H1 (cell line): ENCODE results near the gene MPHOSPH9. TPM values are rescaled to one million over a fixed set of nuclear protein-coding genes. Genes with fewer than 3 reads are reported as not detected.

Experiments used
- KDM5A ChIP-seq: fragments of 200-600 bp; IDR thresholded peaks from 2 replicates; pipeline ENCODE4 v1.7.1; 2012; ENCODE audit warnings: mild to moderate bottlenecking, low read length, inconsistent platforms, mixed read lengths
- SIX5 ChIP-seq: IDR thresholded peaks from 2 replicates; pipeline ENCODE4 v1.6.1; 2011; ENCODE audit warnings: mild to moderate bottlenecking, low read depth, low read length
- SUZ12 ChIP-seq: fragments of 200-600 bp; sonication (generic); IDR thresholded peaks from 2 replicates; pipeline ENCODE4 v1.6.1; 2012; ENCODE audit warnings: mild to moderate bottlenecking, inconsistent platforms, low read length, moderate library complexity, mixed read lengths
- TAF1 ChIP-seq: IDR thresholded peaks from 2 replicates; pipeline ENCODE4 v1.6.1; 2011; ENCODE audit warnings: mild to moderate bottlenecking, low read depth, low read length
- polyA plus RNA-seq, 7 experiments: library from polyadenylated mRNA; depleted of rRNA in 3 of 7; stranded (reverse) in 5 of 7; unstranded in 2 of 7; fragments of >200 nt in 5 of 7; fragments of 200-250 nt in 2 of 7; gene quantifications; 1 replicate in 5 of 7; 2 replicates in 1 of 7; 4 replicates in 1 of 7; pipeline versions ENCODE4 v1.2.1 to v1.2.3, GENCODE V29; 2011 to 2013; ENCODE audit warnings: missing spikeins in 2 of 7, mixed read lengths in 2 of 7
- total RNA-seq: library from RNA; stranded (reverse); fragmentation: NEBNext Ultra II Directional; extraction: Animal tissue kit (Norgen Biotek cat#: 25700); gene quantifications from 2 replicates; pipeline ENCODE4 v1.2.1, GENCODE V29; 2021
- TF ChIP-seq, protein P1 (sequence below): fragments of 300-600 bp; sonication (generic); IDR thresholded peaks from 2 replicates; pipeline ENCODE4 v1.7.1; 2012; ENCODE audit warnings: low read length, moderate library complexity, mild to moderate bottlenecking, inconsistent platforms; ENCODE audit not compliant: insufficient replicate concordance
- TF ChIP-seq, protein P2 (sequence below): IDR thresholded peaks from 2 replicates; pipeline ENCODE4 v1.6.1; 2012; ENCODE audit warnings: inconsistent platforms

Gene MPHOSPH9
- total and polyA plus RNA-seq, 2 of the 8 experiments (the other 6 are each of a cell fraction or from before 2014, with no cell fraction given), result 8.8 to 48.8 TPM

DNA sequence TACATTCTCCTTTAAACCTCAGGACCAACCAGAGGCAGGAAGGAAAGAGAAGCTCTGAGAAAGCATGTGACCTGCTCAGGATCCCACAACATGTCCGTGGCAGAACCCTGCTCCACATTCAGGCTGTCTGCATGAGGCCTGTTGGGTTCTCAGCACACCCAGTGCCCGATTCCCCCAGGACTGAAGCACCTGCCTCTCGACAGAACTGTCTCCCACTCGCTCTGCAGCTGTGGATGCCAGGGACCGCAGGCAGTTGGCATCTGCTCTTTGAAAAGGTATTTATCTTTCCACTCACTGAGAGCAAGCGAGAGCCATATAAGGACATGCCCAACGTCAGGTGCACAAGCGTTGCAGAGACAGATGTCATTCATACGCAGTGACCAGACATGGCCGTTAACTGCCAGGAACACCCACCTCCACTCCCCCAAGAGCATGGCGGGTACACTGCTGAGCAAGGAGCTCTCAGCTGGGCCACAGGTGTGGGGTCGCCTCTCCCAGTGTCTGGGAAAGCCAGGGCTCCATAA lies 101.0 kb downstream of the MPHOSPH9 start (continued):
- TF ChIP-seq, protein P1, sequence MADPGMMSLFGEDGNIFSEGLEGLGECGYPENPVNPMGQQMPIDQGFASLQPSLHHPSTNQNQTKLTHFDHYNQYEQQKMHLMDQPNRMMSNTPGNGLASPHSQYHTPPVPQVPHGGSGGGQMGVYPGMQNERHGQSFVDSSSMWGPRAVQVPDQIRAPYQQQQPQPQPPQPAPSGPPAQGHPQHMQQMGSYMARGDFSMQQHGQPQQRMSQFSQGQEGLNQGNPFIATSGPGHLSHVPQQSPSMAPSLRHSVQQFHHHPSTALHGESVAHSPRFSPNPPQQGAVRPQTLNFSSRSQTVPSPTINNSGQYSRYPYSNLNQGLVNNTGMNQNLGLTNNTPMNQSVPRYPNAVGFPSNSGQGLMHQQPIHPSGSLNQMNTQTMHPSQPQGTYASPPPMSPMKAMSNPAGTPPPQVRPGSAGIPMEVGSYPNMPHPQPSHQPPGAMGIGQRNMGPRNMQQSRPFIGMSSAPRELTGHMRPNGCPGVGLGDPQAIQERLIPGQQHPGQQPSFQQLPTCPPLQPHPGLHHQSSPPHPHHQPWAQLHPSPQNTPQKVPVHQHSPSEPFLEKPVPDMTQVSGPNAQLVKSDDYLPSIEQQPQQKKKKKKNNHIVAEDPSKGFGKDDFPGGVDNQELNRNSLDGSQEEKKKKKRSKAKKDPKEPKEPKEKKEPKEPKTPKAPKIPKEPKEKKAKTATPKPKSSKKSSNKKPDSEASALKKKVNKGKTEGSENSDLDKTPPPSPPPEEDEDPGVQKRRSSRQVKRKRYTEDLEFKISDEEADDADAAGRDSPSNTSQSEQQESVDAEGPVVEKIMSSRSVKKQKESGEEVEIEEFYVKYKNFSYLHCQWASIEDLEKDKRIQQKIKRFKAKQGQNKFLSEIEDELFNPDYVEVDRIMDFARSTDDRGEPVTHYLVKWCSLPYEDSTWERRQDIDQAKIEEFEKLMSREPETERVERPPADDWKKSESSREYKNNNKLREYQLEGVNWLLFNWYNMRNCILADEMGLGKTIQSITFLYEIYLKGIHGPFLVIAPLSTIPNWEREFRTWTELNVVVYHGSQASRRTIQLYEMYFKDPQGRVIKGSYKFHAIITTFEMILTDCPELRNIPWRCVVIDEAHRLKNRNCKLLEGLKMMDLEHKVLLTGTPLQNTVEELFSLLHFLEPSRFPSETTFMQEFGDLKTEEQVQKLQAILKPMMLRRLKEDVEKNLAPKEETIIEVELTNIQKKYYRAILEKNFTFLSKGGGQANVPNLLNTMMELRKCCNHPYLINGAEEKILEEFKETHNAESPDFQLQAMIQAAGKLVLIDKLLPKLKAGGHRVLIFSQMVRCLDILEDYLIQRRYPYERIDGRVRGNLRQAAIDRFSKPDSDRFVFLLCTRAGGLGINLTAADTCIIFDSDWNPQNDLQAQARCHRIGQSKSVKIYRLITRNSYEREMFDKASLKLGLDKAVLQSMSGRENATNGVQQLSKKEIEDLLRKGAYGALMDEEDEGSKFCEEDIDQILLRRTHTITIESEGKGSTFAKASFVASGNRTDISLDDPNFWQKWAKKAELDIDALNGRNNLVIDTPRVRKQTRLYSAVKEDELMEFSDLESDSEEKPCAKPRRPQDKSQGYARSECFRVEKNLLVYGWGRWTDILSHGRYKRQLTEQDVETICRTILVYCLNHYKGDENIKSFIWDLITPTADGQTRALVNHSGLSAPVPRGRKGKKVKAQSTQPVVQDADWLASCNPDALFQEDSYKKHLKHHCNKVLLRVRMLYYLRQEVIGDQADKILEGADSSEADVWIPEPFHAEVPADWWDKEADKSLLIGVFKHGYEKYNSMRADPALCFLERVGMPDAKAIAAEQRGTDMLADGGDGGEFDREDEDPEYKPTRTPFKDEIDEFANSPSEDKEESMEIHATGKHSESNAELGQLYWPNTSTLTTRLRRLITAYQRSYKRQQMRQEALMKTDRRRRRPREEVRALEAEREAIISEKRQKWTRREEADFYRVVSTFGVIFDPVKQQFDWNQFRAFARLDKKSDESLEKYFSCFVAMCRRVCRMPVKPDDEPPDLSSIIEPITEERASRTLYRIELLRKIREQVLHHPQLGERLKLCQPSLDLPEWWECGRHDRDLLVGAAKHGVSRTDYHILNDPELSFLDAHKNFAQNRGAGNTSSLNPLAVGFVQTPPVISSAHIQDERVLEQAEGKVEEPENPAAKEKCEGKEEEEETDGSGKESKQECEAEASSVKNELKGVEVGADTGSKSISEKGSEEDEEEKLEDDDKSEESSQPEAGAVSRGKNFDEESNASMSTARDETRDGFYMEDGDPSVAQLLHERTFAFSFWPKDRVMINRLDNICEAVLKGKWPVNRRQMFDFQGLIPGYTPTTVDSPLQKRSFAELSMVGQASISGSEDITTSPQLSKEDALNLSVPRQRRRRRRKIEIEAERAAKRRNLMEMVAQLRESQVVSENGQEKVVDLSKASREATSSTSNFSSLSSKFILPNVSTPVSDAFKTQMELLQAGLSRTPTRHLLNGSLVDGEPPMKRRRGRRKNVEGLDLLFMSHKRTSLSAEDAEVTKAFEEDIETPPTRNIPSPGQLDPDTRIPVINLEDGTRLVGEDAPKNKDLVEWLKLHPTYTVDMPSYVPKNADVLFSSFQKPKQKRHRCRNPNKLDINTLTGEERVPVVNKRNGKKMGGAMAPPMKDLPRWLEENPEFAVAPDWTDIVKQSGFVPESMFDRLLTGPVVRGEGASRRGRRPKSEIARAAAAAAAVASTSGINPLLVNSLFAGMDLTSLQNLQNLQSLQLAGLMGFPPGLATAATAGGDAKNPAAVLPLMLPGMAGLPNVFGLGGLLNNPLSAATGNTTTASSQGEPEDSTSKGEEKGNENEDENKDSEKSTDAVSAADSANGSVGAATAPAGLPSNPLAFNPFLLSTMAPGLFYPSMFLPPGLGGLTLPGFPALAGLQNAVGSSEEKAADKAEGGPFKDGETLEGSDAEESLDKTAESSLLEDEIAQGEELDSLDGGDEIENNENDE, result no peak
- TF ChIP-seq, protein P2, sequence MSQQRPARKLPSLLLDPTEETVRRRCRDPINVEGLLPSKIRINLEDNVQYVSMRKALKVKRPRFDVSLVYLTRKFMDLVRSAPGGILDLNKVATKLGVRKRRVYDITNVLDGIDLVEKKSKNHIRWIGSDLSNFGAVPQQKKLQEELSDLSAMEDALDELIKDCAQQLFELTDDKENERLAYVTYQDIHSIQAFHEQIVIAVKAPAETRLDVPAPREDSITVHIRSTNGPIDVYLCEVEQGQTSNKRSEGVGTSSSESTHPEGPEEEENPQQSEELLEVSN, result no peak
- TF ChIP-seq SUZ12 (no peak), TAF1 (no peak), KDM5A (no peak), SIX5 (no peak)
